Smooth muscle cell of the brain vasculature (primary cell): ENCODE data around the gene GDNF.
"Not testable (repeated sequence)": the region's sequence is repeated elsewhere in the genome, so short reads cannot be mapped to it uniquely, and the experiment has no call there.

Source experiments
- DNase-seq: peaks from one replicate; pipeline ENCODE4 v3.0.0-alpha.2; 2012; ENCODE audit warnings: low read depth, low spot score

GDNF gene

DNA sequence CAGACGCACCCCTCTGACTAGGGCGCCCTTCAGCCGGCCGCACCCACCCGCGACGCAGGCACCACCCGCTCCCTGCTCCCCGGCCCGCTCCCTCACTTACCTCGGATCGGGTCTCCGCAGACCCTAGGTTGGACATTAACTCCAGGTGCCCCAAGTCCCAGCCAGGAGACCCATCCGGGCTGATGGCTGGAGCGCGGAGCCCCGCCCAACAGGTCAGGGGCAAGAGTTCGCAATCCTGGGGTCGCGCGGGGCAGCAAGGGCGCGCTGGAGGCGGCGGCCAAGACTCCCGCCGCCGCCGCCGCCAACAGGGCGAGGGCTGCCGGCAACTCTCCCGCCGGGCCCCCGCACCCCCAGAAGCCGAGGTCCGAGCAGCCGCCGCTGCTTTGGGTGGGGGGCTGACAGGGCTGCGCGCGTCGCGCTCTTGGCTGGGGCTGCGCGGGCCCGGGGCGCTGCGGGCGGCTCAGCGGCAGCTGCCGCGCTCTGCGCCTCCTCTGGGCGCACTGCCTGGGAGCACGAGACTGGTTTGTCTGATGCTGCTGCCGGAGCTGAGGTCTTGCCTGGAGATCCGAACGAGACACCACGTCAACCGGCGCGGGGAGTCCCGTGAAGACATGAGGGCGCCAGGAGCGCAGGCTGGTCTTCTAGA lies at the start of gene GDNF:
Gene GDNF, minus strand, starts transcription at position 635 of the 646 bp plus-strand sequence. CDS start 5,245 bp downstream, outside the sequence.
- no peak for DNase-seq

GRCh38 chr5:37888476-37888875 lies 48.6 kb upstream of the GDNF start:
- no peak for DNase-seq

DNA sequence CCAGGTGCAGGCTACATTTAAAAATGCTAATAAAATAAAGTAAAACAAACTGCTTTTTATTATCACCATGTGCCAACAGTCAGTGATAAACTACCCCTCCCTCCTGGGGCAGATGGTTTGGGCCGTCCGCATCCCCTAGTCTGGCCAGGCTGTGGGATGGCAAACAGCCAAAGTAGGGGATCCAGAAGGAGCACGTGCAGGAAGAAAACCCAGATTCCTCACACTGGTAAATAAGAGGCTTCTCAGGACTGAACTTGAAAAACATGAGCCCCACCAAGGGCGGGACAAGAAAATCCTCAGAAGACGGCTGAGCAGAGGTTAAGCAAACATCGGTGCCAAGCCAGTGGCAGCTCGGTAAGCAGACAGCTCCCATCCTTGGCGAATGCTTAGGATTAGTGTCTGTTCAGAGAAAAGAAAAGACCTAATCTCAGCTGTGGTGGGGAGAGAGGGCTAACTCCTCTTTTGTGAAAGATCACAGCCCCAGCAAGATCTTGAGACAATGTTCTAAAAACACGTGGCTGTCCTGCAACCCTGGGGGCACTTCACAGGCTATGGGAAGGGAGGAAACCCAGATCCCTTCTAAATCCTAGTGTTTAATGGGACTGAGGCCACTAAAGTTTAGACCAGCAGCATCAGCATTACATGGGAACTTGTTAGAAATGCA lies 46.5 kb upstream of the GDNF start:
- DNase-seq: no peak

DNA sequence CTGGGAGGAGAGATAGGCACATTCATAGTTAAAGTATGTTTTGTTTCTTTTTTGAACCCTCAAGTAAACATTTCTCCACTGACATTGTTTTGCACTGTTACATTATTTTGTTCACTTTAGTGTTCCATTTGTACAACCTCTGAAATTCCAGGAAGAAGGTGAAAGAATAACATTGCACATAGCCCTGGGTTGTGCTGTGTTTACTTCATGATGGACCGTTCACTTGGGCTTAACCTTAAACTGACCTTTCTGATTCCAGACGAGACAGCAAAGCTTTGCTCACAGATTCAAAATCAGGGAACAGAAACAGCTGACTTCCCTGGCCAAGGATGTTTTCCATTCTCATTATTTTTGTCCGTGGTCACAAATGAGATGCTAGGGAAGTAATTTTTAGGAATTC lies 42.8 kb upstream of the GDNF start:
- no peak for DNase-seq

DNA sequence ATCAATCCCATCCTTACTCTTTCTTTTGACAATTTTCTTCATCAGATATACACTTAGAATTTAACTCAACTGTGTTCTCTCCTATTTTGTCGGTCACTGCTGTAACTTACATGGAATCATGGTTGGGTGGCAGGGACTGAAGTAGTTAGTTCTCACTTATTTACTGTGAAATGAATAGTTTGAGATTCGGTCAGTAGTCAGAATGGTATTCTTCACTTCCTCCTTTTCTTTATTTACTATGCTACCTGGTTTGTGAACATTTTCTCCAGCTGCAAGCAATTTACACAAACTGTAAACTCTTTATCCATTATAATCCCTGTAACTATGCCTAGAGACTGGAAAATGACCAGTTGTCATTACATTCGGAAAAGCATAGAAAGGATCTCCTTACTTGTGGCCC lies 41.5 kb upstream of the GDNF start:
- DNase-seq: no peak

- DNase-seq: no peak
Measured at GRCh38 chr5:37876943-37877342, 37.1 kb upstream of the GDNF start.

DNA sequence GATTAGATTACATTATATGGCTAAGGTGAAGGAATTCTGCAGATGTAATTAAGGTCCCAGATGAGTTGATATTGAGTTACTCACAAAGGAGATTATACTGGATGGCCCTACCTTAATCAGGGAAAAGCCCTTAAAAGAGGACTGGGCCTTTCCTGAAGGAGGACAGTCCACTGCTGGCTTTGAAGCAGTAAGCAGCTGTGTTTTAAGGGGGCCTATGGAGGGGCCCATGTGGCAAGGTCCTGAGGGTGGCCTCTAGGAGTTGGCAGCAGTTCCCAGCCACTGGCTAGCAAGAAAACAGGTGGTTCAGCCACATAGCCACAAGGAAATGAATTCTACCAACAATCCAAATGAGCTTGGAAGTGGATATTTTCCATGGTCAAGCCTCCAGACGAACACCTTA lies 36.4 kb upstream of the GDNF start:
- DNase-seq: no peak

GRCh38 chr5:37875051-37875787 lies 35.4 kb upstream of the GDNF start:
- peak; percentile 80 for DNase-seq

DNA sequence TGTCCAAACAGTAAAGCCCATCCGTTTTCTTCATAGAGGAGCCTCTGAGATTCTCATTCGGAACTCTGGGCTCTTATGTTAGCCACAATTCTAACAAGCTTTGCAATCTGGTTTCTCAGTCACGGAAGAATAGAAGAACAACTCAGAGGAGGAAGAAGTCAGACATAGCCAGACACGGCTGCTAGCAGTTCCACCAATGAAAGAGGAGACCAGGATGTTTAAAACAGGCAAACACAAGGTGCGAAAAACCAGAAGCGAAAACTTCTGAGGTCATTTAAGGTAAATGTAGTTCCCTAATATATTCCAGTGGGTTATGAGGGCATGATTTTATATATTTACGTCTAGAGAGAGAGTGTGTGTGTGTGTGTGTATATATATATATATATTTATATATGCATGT lies 34.1 kb upstream of the GDNF start:
- DNase-seq: no peak

DNA sequence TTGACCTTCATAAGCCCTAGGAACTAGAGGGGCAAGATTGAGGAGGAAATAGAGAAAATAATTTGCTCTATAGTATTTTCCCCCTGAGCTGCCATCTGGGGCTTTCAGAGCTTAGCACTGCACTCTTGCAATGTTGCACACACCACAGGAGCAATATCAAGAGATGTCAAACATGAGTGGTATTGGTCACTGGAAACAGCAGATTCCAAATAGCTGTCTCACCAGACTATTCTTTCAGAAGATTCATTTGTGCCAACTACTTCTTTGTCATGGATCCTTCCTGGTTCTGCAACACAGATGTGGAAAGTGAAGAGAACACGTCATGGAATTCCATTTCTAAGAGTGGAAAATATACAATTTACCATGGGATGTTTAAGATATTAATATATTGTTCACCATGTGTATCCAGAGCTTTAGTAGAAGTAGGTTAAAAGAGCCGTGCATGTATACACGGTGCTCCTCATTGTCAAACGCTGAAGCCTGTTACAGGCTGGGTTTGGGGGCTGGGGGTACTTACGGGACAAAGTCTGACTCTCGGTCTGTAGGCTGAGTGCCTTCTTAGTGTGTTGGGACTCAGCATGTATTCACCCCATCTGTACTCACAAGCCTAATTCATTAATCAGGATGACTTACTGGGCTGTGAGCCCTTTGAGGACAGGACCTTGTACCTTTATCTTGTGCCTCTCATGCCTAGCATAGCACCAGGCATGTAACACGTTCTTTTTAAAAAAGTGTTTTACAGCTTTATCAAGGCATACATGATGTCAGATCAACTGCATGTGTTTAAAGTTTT lies 31.4 kb upstream of the GDNF start:
- no peak for DNase-seq

GRCh38 chr5:37869216-37869615 lies 29.4 kb upstream of the GDNF start:
- no peak for DNase-seq

- DNase-seq: no peak
Measured at GRCh38 chr5:37867654-37868053, 27.8 kb upstream of the GDNF start.

DNA sequence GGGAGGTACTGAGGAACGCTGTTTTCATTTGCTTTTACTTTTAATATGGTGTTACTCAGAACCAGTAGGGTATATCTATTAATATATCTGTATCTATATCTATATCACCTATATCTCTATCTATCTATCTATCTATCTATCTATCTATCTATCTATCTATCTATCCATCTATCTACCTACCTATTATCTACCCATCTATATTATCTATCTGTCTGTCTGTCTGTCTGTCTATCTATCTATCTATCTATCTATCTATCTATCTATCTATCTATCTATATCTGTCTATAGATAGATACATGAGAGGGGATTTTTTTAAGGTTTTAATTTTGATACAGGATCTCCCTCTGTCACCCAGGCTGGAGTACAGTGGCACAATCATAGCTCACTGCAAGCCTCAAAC lies 23.1 kb upstream of the GDNF start:
- DNase-seq: not testable (repeated sequence)

GRCh38 chr5:37860206-37860605 lies 20.4 kb upstream of the GDNF start:
- DNase-seq: no peak

GRCh38 chr5:37859805-37860204 lies 20.0 kb upstream of the GDNF start:
- DNase-seq: no peak

DNA sequence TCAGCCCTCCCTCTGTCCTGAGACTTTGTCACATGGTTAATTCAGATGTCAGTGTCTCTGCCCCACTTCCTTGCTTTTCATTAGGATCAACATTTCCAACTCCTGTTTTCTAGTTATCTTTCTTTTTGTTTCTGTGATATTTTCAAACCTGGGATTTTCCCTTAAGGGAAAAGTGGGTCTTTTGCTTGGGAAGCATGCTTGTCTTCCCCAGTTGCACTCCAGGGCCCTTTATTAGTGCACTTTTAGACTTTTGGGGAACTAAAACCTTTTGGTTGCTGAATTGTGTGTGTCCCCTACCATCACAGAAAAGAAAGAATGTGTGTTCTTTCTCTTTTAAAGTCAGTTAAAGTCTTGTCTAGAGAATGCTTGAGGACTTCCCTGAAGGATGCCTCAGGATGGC lies 18.4 kb upstream of the GDNF start:
- no peak for DNase-seq

GRCh38 chr5:37857696-37858095 lies 17.9 kb upstream of the GDNF start:
- DNase-seq: no peak

DNA sequence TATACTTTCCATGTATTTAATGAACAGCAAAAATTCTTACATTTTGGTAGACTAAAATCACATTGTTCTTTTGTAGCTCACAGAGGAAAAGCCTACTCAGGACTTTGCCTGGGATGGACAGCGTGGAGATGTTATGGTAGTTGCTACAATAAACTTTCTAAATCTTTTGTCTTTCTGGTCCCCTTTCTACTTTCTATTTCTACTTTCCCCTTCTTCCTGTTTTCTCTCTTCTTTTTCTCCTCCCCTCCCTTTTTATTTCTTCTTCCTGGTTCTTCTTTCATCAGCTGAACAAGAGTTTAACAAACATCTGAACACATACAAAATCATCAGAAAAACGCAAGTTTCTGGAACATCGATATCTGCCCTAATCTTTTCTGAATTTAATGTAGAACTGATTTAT lies 15.6 kb upstream of the GDNF start:
- no peak for DNase-seq

GRCh38 chr5:37851305-37851704 lies 11.5 kb upstream of the GDNF start:
- no peak for DNase-seq

DNA sequence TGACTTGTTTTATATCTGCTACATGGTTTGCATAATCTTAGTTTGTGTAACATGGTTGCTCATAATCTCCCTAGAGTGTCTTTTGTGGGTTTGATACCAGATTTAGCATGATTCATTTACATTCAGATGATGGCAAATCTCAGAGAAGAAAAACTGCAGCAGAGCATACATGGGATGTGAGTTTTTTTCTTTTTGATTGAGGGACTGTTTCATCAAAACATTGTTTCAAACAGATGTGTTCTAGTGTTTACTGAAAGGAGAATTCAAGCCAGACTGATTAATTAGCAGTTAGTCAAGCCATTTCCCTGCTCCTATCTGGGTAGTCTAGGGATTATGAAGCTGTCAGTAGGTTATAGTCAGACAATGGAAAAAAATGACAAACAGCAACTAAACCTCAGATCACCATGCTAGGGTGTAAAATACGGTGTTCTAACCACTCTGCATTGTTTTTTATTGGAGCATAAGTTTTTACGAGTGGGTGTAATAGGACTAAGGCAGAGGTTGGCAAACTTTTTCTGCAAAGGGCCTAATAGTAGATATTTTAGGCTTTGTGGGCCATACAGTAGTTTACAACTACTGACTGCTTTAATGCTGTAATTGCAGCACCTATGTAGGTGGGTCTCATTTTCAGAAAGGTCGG lies 10.5 kb upstream of the GDNF start:
- DNase-seq: no peak

GRCh38 chr5:37849641-37850040 lies 9.8 kb upstream of the GDNF start:
- DNase-seq: no peak

DNA sequence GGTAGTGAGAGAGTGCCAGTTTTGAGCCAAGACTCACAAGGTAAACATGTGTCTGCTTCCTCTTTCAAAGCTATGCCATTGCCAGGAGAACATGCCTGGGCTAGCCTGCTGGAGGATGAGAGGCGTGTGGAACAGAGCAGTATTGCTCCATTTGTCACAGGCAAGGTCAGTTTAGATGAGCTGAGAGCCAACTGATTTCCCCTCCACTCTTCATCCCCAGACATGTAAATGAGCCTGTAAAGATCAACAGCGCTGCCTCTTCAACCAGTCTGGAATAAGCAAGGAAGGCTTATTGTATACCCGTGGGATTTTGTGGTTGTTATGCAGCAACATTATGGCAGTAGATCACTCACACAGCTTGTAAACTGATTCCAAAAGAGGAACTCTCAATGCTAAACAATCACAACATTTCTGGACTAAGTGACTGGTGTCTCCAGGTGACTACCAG lies 8.2 kb upstream of the GDNF start:
- DNase-seq: no peak
